SK-N-SH treated with all-trans-retinoic acid at 6 μM for 48 hours (cell line): ENCODE data around the gene NOTCH3.

Experiments used
- CSDC2 ChIP-seq: fragments of 250-450 bp; sonication (Bioruptor Pico); IDR thresholded peaks from 2 replicates; pipeline ENCODE4 v1.5.0; 2020; ENCODE audit warnings: mild to moderate bottlenecking, moderate library complexity
- ESRRG ChIP-seq: fragments of 250-450 bp; sonication (Bioruptor Pico); IDR thresholded peaks from 2 replicates; pipeline ENCODE4 v1.6.1; 2021; ENCODE audit warnings: mild to moderate bottlenecking
- ISL1 ChIP-seq: fragments of 250-450 bp; sonication (Bioruptor Pico); IDR thresholded peaks from 2 replicates; pipeline ENCODE4 v2.1.2; 2022; ENCODE audit warnings: mild to moderate bottlenecking, moderate library complexity
- RARB ChIP-seq: fragments of 250-450 bp; sonication (Bioruptor Pico); IDR thresholded peaks from 2 replicates; pipeline ENCODE4 v1.8.0; 2021; ENCODE audit warnings: mild to moderate bottlenecking, moderate library complexity
- TOX ChIP-seq: fragments of 250-450 bp; sonication (Bioruptor Pico); IDR thresholded peaks from 2 replicates; pipeline ENCODE4 v1.8.0; 2021; ENCODE audit warnings: mild to moderate bottlenecking, moderate library complexity, borderline replicate concordance
- ZFP30 ChIP-seq: fragments of 450-650 bp; formaldehyde crosslinking; IDR thresholded peaks from 2 replicates; pipeline ENCODE4 v1.5.0; 2022; ENCODE audit warnings: mild to moderate bottlenecking, moderate library complexity
- ZNF565 ChIP-seq: fragments of 450-650 bp; formaldehyde crosslinking; conservative IDR thresholded peaks from 2 replicates; pipeline ENCODE4 v1.5.0; 2020; ENCODE audit warnings: low read depth, mild to moderate bottlenecking, moderate library complexity
- ZNF70 ChIP-seq: fragments of 450-650 bp; formaldehyde crosslinking; IDR thresholded peaks from 2 replicates; pipeline ENCODE4 v1.5.0; 2020; ENCODE audit warnings: mild to moderate bottlenecking, moderate library complexity

GRCh38 chr19:15218501-15218900, 17.7 kb upstream of the NOTCH3 start:
- TF ChIP-seq ZFP30 (CRISPR knock-in tag) = no peak
- TF ChIP-seq TOX (CRISPR knock-in tag) = no peak
- TF ChIP-seq ZNF70 (CRISPR knock-in tag) = no peak
- TF ChIP-seq ZNF565 = no peak
- no peak for TF ChIP-seq RARB (CRISPR knock-in tag)
- no peak for TF ChIP-seq ISL1 (CRISPR knock-in tag)
- TF ChIP-seq ESRRG (CRISPR knock-in tag) = no peak
- no peak for TF ChIP-seq CSDC2 (CRISPR knock-in tag)
